Activated CD8-positive, alpha-beta memory T cell treated with anti-CD3 and anti-CD28 coated beads for 4 hours (primary cell): ENCODE results near the gene ABTB2.

ENCODE experiments used
- DNase-seq, 2 donors: peaks; one replicate each; pipeline ENCODE4 v3.0.0-alpha.2; 2020; ENCODE audit warnings: low read depth in 2 of 2

ABTB2 gene

GRCh38 chr11:34214961-34215805 is 142.6 kb downstream of the ABTB2 start:
- peak; percentile 24 to 62 for DNase-seq

- no peak for DNase-seq
These were observed 144.4 kb downstream of the ABTB2 start for GRCh38 chr11:34213366-34213765.

- DNase-seq: no peak
These were observed 145.2 kb downstream of the ABTB2 start for GRCh38 chr11:34212566-34212965.

GRCh38 chr11:34209809-34210208 is 148.0 kb downstream of the ABTB2 start:
- DNase-seq: no peak

- DNase-seq: no peak
These were observed 149.3 kb downstream of the ABTB2 start for GRCh38 chr11:34208266-34209135.

GRCh38 chr11:34207487-34208180 is 150.2 kb downstream of the ABTB2 start:
- no peak for DNase-seq

- DNase-seq: no peak
These were observed 151.2 kb downstream of the ABTB2 start for GRCh38 chr11:34206407-34207300.

- no peak for DNase-seq
These were observed 152.3 kb downstream of the ABTB2 start for GRCh38 chr11:34205326-34206035.

GRCh38 chr11:34204396-34205279 is 153.2 kb downstream of the ABTB2 start:
- no peak for DNase-seq

- no peak for DNase-seq
These were observed 154.4 kb downstream of the ABTB2 start for GRCh38 chr11:34203377-34203871.

GRCh38 chr11:34201129-34201528 is 156.7 kb downstream of the ABTB2 start:
- DNase-seq: no peak

- DNase-seq: no peak
These were observed 158.3 kb downstream of the ABTB2 start for GRCh38 chr11:34199525-34199924.

GRCh38 chr11:34198523-34198922 is 159.3 kb downstream of the ABTB2 start:
- no peak for DNase-seq

GRCh38 chr11:34197256-34197655 is 160.6 kb downstream of the ABTB2 start:
- no peak for DNase-seq

- no peak for DNase-seq
These were observed 163.1 kb downstream of the ABTB2 start for GRCh38 chr11:34194576-34195335.

GRCh38 chr11:34192481-34193401 is 165.1 kb downstream of the ABTB2 start:
- DNase-seq: no peak

- DNase-seq: no peak
These were observed 166.2 kb downstream of the ABTB2 start for GRCh38 chr11:34191578-34191977.
